Stimulated activated CD4-positive, alpha-beta T cell treated with anti-CD3 and anti-CD28 coated beads, Interleukin-4, amount 100 ng/mL, for 48 hours (primary cell): ENCODE data around the gene PAF1.

ENCODE experiments used
- DNase-seq, 2 donors: peaks; one replicate each; pipeline ENCODE4 v3.0.0-alpha.2; 2020; ENCODE audit warnings: low read depth in 2 of 2

The PAF1 gene

GRCh38 chr19:39417463-39418181 lies 26.7 kb upstream of the PAF1 start:
- DNase-seq: no peak

DNA sequence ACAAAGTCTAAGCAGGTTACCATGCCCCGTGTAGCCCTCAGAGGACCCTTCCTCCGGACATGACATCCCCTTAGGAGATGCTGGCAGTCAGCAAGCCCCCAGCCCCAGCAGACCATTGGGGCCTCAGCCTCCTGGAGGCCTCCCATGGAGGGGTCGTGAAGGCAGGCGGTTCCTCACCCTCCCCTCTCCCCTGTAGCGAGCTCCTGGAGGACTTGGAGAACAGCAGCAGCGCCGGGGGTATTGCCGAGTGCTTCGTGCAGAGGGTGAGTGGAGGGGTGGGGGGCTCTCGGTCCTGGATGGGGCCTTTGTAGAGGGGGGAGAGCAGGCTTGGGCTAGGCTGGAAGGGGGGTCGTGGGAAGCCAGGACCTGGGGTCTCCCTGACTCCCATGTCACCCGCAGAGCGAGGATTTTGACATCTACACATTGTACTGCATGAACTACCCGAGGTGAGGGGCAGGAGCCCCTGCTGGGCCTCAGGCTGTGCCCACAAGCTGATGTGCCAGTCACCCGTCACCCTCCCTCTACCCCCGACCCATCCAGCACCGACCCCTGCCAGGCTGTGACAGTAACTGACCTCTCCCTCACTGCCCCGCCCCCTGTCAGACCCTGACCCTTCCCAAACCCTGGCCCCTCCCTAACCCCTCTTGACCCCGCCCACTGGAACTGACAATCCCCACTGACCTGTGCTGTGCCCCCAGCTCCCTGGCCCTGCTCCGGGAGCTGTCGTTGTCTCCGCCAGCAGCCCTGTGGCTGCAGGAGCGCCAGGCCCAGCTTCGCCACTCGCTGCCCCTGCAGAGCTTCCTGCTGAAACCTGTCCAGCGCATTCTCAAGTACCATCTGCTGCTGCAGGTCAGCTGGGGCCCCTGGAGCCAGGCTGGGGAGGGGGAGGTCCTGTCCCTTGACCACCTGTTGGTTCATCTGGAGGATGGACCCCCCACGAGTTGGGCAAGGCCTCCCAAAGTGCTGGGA lies 25.5 kb upstream of the PAF1 start:
- DNase-seq: no peak

DNA sequence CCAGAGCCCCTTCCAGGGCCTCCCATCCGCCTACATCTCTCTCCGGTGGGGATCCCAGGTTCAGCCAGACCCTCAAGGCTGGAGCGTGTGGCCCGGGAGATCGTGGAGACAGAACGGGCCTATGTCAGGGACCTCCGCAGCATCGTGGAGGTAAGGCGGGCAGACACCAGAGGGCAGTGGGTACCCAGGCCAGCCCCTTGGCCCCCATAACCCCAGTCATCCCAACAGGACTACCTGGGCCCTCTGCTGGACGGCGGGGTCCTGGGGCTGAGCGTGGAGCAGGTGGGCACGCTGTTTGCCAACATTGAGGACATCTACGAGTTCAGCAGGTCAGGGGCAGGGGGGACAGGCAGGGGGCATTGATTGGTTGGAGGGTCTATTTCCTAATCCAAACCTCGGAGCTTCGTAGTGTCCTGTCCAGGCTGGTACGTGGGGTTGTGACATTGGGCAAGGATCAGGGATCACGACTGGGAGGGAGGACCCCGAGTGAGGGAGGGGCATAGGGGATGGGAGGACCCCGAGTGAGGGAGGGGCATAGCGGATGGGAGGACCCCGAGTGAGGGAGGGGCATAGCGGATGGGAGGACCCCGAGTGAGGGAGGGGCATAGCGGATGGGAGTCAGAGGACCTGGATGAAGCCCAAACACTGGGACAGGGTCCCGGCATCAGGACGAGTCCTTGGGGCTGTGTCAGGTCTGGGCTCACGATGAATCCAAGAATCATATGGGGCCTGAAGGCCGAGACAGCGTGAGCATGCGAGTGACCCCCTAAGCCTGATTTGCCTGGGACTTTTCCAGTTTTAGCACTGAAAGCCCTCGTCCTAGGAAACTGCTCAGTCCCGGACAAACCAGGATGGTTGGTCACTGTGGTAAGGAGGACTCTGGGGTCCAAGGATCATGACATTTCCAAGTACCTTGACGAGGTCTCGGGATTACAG lies 24.5 kb upstream of the PAF1 start:
- DNase-seq: no peak

DNA sequence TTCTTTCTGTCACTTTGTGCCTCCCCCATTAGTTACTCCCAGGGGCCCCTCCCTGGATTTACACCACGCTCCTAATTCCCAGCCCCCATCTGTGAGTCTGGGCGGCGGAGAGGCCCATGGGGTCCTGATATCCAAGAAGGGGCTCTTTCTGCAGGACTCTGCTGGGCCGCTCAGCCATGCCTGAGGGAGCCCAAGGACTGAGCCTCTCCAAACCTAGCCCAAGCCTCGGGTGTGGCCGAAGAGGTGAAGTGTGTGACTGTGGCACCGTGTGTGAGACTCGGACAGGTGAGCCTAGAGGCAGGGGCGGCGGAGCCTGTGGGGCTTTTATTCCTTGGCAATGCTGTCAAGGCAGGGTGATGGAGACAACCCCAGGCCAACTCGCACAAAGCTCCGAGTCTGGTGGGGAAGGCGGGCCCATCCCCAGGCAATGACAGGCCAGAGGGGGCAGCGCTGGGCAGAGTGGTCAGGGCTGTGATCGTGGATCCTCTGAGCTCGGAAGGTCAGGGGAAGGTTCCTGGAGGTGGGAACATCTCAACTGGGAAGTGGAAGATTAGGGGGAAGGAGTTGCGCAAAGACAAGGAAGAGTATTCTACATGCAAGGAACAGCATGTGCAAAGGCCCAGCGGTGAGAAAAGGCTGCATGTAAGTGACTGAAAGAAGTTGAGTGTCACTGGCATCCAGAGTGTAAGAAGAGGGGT lies 23.2 kb upstream of the PAF1 start:
- DNase-seq: no peak

DNA sequence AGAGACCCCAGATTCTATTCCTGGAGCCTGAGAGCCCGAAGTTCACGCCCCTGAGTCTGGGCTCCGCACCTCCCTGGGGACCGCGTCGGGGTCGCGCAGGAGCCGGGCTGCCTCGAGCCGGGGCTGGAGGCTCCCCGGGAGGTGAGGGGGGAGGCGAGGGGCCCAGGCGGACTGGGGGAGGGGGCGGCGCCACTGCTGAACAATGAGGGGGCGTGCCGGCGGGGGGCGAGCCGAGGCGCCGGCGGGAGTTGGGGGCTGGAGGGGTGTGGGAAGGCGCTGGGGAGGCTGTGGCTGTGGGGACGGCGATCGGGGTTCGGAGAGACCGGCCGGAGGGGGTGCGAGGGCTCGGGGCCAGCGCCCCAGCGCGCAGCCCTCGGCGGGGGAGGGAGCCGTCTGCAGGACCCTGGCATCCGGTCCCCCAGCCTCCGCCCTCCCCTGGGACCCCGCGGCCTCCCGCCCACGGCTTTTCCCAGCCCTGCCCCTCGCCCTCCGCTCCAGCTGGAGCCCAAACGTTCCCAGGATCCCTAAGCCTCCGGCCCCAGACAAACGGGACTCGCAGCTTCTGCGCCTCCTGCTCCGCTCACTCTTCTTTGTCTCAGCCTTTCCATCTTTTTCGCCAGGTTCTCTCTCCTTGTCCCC lies 22.5 kb upstream of the PAF1 start:
- DNase-seq: no peak

GRCh38 chr19:39412867-39413271 lies 22.0 kb upstream of the PAF1 start:
- DNase-seq: no peak

DNA sequence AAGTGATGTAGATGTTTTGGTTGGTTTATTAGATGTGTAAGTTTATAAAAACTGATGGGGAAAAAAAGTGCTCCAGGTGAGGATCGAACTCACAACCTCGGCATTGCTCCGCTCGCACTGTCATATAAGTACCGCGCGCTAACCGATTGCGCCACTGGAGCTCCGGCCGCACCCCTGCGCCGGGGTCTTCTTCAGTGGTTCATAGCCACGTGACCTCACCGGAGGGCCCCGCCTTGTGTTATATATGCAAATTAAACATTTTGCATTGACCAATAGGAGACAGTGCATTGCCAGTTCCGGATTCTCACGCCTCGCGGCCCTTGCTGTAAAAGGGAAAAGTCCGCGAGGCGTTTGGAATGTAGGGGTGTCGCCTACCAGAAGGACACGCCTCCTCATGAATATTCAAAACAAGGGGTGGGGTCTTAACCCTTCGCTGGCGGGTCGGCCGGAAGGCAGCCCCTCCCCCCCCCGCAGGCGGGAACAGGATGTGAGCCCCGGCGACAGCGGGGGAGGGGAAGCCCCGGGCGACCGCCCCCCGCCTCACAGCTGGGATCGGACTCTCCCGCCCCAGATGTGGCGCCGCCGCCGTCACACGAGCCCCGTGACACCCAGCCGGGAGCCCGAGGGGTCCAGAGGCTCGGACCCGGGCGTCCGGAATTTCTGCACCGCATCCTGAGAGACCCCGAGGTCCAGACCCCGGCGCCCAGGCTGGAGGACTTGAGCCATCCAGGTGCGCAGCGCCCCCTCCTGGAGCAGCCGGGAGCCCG lies 21.4 kb upstream of the PAF1 start, which contains the start of gene PLEKHG2:
PLEKHG2 (plus strand) TSS at position 570 of the 767 bp plus-strand sequence. CDS start 1,418 bp downstream, outside the sequence.
- peak; percentile 95 to 99 for DNase-seq

GRCh38 chr19:39411832-39412099 lies 20.9 kb upstream of the PAF1 start:
- peak; percentile 86 to 92 for DNase-seq

GRCh38 chr19:39411081-39411831 lies 20.4 kb upstream of the PAF1 start:
- no peak for DNase-seq

DNA sequence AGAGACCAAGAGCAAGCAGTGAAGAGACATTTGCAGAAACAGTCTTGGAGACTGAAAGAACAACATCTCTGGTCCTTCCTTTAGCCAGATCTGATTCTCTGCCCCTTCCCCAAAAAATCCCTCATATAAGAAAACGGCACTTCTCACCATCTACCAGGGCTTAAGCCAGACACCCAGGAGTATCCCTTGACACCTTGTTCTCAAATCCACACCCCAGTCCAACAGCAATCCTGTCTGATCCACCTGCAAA lies 19.9 kb upstream of the PAF1 start:
- no peak for DNase-seq

DNA sequence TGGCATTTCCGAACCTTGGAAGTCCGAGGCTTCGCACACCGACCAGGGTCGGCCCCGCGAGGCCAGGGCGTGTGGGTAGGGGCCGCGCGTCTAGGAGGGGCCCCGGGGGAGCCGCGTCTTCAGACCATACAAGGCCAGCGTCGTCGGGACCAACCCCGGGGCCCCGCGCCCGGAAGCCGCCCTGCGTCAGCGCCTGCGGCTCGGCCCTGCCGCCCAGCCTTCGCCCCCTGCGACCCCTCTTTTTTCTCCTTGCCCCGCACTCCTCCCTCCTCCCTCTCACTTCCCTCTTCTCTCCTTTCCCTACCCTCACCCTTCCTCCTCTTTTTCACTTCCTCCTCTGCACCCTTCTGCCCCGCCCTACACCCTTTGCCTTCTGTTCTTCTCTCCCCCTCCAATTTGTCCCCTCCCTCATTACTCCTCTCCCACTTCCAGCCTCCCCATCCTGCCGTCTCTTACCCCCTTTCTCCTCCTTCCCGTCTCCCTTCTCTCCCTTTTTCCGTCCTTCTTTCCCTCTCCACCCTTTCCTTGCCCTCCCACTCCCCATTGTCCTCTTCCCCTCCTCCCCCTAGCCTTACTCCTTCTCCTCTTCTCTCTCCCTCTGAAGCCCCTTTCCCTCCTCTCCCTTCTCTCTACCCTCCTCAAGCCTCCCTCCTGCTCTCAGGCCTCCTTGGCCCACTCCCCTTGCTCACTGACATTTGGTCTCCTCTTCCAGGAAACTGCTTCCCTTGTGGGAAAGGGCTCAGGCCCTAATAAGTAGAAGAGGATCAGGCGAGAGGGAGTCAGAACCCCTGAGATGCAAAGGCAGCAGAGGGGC lies 19.3 kb upstream of the PAF1 start:
- no peak for DNase-seq

DNA sequence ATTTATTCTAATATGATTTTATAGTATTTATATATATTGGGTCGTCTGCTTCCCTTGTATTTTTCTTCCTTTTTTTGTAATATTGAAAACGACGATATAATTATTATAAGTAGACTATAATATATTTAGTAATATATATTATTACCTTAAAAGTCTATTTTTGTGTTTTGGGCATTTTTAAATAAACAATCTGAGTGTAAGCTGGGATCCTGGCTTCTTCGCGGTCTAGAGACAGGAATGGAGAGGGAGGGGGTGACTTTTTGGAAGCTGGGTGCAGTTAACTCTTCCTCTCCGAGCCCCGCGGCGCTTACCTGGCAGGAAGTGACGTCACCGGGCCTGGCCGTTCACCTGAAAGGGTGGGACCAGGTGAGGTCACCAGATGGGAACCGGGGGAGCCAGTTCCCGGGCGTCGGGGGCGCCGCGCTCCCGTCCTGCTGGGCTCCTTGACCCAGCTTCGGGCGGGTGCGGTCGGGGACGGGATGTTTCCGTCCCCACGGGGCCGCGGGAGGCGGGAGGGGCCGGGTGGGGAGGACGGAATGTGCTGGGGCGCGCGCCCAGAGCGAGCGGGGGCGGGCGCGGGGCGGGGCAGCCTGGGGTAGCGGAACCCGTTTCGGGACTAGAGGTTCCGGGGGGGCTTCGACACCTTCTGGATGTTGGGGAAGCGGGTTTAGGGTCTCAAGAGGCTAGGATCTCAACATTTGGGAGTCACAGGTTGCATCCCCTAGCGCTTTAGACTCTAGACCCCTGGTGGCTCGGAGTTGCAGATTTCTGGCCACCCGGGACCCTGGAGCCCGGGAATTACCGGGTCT lies 18.5 kb upstream of the PAF1 start:
- DNase-seq: peak; percentile 68 to 75

DNA sequence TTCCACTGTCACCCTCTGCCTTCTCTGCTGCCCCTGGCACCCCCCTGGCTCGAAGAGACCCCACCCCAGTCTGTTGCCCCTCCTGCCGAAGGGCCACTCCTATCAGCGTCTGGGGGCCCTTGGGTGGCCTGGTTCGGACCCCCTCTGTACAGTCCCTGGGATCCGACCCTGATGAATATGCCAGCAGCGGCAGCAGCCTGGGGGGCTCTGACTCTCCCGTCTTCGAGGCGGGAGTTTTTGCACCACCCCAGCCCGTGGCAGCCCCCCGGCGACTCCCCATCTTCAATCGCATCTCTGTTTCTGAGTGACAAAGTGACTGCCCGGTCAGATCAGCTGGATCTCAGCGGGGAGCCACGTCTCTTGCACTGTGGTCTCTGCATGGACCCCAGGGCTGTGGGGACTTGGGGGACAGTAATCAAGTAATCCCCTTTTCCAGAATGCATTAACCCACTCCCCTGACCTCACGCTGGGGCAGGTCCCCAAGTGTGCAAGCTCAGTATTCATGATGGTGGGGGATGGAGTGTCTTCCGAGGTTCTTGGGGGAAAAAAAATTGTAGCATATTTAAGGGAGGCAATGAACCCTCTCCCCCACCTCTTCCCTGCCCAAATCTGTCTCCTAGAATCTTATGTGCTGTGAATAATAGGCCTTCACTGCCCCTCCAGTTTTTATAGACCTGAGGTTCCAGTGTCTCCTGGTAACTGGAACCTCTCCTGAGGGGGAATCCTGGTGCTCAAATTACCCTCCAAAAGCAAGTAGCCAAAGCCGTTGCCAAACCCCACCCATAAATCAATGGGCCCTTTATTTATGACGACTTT lies 17.7 kb upstream of the PAF1 start:
- no peak for DNase-seq

GRCh38 chr19:39407660-39408391 lies 16.9 kb upstream of the PAF1 start:
- no peak for DNase-seq

DNA sequence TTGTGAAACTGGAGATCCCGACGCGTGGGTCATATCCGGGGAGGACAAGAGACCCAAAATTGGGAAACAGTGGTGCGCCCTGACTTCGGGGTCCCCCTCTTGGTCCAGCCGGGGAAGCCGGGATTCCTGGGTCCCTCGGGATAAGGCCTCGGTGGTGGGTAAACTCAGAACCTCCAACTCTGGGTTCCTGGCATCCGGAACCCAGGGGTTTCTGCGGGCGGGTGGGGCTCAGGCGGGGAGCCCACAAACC lies 16.4 kb upstream of the PAF1 start:
- DNase-seq: no peak

DNA sequence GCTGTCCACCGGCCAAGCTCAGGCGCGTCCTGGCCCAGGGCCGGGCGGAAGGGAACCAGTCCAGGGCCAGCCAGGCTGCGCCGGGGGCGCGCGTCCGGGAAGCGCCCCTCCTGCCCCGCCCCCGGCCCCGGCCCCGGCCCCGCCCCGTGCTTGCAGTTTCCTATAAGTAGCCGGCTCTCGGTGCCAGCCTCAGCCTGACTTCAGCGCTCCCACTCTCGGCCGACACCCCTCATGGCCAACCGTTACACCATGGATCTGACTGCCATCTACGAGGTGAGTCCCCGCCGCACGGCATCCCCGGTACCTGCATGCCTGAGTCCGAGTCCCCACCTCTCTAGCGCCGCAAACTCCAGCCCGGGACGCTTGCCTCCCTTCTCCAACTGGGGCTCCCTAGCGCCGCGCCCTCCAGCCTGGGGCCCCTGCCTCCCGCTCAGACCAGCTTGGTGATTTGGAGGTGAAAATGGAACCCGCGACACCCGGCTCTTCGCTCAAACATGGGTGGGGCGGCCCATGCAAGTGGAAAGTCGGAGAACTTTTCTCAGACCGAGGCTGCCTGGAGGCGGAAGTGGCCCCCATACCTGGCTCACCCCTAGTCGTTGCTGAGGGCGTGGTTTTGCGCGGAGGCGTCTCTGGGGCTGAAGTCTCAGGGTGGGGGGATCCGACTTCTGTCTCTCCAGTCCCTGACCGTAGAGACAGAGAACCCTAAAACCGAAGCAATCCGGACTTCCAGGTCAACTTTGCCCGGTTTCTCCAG lies 15.9 kb upstream of the PAF1 start, which contains the start of gene ZFP36:
ZFP36 (plus strand) TSS at position 192 of the 754 bp plus-strand sequence; CDS start at position 250, 58 bp downstream.
- peak; percentile 78 to 88 for DNase-seq
